ENCODE measurements around the gene THRAP3. TPM values are rescaled to one million over a fixed set of nuclear protein-coding genes. Genes with fewer than 3 reads are reported as not detected.
"Not testable (repeated sequence)": the region's sequence is repeated elsewhere in the genome, so short reads cannot be mapped to it uniquely, and the experiment has no call there.

THRAP3 gene
- polyA plus RNA-seq, 3 donors from 2014 or later = 61.6 to 103 (median 70.7) TPM

DNA sequence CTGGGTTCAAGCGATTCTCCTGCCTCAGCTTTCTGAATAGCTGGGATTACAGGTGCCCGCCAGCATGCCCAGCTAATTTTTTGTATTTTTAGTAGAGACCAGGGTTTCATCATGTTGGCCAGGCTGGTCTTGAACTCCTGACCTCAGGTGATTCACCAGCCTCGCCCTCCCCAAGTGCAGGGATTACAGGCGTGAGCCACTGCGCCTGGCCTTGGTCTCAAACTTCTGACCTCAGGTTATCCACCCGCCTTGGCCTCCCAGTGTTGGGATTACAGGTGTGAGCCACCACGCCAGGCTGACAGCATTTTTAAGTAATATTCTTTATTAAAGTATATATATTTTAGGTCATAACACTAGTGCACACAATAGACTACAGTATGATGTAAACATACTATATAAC, 2.3 kb upstream of the THRAP3 start:
- H3K4me3 Mint-ChIP-seq, H3K36me3 Mint-ChIP-seq, H3K9me3 Mint-ChIP-seq, DNase-seq: not testable (repeated sequence)
- peaks cover 30 to 37% of the 10 kb centered on the region in 2 donors for H3K4me1 Mint-ChIP-seq
- H3K27ac Mint-ChIP-seq = peak overlapping the region in 4 of 6 donors; percentile 43 to 100 (median 100)
- H3K27me3 Mint-ChIP-seq (ENCODE audit: low read depth in 3 of 3) = peaks cover 13 to 21% (median 17%) of the 10 kb centered on the region in 3 donors

DNA sequence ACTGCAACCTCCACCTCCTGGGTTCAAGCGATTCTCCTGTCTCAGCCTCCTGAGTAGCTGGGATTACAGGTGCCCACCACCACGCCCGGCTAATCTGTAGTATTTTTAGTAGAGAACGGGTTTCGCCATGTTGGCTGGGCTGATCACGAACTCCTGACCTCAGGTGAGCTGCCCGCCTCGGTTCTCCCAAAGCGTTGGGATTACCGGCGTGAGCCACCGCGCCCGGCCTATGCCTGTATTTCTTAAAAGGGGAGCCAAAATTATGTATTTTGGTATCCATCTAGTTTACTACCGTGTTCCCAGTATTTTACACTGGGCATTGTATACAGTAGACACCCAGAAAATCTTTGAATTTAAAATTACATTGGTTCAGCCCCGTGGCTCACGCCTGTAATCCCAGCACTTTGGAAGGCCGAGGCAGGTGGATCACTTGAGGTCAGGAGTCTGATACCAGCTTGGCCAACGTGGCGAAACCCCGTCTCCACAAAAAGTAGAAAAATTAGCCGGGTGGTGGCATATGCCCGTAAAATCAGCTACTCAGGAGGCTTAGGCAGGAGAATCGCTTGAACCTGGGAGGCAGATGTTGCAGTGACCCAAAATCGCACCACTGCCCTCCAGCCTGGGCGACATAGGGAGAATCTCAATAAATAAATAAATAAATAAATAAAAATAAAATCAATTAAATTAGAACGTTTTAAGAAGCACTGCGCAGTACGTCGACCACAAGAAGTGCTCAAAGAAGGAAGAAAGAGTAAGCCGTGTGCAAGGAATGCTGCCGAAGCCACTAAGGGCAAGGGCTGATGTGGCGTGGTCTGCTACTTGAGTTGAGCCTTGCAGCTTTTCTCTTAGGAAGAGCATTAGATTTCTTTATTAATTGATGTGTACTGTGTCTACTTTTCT, 1.5 kb upstream of the THRAP3 start:
- DNase-seq = no peak
- Mint-ChIP-seq H3K4me3 (peak overlapping the region; percentile 93 to 98 (median 93)), H3K27ac (peak overlapping the region; percentile 99 to 100 (median 100)), H3K4me1 (peaks cover 38 to 42% of the 10 kb centered on the region in 2 donors), H3K27me3 (ENCODE audit: low read depth in 3 of 3) (peaks cover 13 to 23% (median 17%) of the 10 kb centered on the region in 3 donors), H3K36me3 (peaks cover 0 to 6% (median 6%) of the 10 kb centered on the region in 3 donors), H3K9me3 (no peaks in the 10 kb centered on the region)

DNA sequence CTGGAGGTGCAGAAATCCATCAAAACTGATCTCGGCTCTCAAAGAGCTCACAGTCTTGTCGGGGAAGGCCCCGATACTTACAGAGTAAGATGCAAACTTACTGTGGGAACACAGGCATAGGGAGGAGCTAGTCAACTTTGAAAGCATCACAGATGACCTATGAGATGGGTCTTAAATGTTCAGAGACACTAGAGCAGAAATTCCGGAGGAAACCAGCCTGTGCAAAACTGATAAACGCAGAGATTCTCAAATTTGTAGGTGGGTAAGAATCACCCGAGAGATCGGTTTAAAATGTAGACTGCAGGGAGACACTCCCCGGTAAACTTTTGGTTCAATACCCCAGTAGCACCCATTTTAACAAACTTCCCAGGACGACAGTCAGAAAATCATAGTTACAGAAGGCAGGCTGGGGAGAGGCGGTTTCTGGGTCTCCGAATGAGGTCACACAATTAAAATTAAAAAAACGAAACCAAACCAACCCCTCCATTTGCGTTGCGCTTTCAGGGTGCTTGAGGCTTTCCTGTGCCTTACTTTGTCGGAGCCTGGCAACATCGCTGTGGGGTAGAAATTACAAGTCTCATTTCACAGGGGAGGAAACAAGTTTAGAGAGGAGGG, 755 bp upstream of the THRAP3 start:
- peak overlapping the region; percentile 99 to 100 (median 100) for H3K27ac Mint-ChIP-seq
- no peak for DNase-seq

DNA sequence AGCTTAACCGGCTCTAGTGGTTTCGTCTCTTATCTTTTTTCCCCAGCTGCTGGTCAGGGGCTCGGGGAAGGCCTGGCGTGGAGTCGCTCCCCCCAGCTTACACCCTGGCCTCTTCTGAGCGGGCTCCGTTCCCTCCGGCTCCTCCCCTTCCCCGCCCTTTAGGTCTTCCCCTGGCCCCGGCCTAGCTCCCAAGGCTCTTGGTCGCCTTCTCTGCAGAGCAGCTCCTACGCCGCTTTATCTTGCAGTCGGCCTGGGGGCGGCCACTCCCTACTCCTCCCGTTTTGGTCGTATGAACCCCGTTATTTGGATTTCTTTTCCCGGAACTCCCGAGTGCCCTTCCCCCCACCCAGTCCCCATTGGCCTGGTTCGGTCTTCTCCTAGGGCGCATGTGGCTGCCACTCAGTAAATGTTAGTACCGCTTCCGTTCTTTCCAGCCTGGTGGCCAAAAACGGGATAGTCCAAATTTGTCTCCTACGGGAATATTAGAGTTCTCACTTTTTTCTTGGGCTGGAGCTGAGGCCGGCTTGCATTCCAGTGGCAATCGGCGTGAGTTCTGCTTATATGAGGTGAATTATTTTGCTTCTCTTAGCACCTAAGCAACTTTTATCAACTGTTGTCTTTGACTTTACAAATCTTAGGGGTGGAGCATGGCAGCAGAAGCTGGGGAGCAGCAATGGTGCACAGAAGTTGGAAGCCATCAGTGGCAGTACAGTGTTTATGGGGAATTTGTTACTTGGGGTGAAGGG, 467 bp downstream of the THRAP3 start:
- H3K9me3 Mint-ChIP-seq = no peaks in the 10 kb centered on the region
- H3K36me3 Mint-ChIP-seq = peaks cover 0 to 6% (median 6%) of the 10 kb centered on the region in 3 donors
- peaks cover 13 to 23% (median 17%) of the 10 kb centered on the region in 3 donors for H3K27me3 Mint-ChIP-seq (ENCODE audit: low read depth in 3 of 3)
- no peak for DNase-seq
- H3K4me1 Mint-ChIP-seq = peaks cover 39 to 44% of the 10 kb centered on the region in 2 donors
- H3K27ac Mint-ChIP-seq = peak overlapping the region; percentile 99 to 100 (median 100)
- H3K4me3 Mint-ChIP-seq = peak overlapping the region; percentile 93 to 98 (median 93)

More for the DNA sequence above, 755 bp upstream of the THRAP3 start:
- H3K4me3 Mint-ChIP-seq = peak overlapping the region; percentile 93 to 98 (median 93)
- no peaks in the 10 kb centered on the region for H3K9me3 Mint-ChIP-seq
- peaks cover 0 to 6% (median 6%) of the 10 kb centered on the region in 3 donors for H3K36me3 Mint-ChIP-seq
- H3K27me3 Mint-ChIP-seq (ENCODE audit: low read depth in 3 of 3) = peaks cover 13 to 23% (median 17%) of the 10 kb centered on the region in 3 donors
- H3K4me1 Mint-ChIP-seq = peaks cover 39 to 44% of the 10 kb centered on the region in 2 donors

- Mint-ChIP-seq H3K9me3 (no peaks in the 10 kb centered on the region), H3K4me1 (peaks cover 39 to 44% of the 10 kb centered on the region in 2 donors), H3K27me3 (ENCODE audit: low read depth in 3 of 3) (peaks cover 13 to 23% (median 17%) of the 10 kb centered on the region in 3 donors), H3K27ac (peak overlapping the region; percentile 99 to 100 (median 100)), H3K36me3 (peaks cover 0 to 6% (median 6%) of the 10 kb centered on the region in 3 donors), H3K4me3 (peak overlapping the region; percentile 93 to 98 (median 93))
- no peak for DNase-seq
These were observed 1.1 kb downstream of the THRAP3 start for GRCh38 chr1:36225283-36225899.

DNA sequence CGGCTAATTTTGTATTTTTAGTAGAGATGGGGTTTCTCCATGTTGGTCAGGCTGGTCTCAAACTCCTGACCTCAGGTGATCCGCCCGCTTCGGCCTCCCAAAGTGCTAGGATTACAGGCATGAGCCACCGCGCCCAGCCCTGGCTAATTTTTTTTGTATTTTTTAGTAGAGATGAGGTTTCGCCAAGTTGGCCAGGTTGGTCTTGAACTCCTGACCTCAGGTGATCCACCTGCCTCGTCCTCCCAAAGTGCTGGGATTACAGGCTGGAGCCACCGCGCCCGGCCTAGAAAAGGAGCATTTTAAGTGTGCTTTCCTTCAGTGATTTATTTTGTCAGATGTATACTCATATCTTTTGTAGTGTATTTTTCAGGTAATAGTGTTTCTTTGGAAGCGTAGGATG, 6.0 kb downstream of the THRAP3 start:
- DNase-seq; H3K27me3 Mint-ChIP-seq (ENCODE audit: low read depth in 3 of 3); H3K9me3 Mint-ChIP-seq; H3K4me3 Mint-ChIP-seq: not testable (repeated sequence)
- Mint-ChIP-seq H3K4me1 (peaks cover 44 to 65% of the 10 kb centered on the region in 2 donors), H3K36me3 (peaks cover 4 to 16% (median 11%) of the 10 kb centered on the region in 3 donors), H3K27ac (peak overlapping the region in 1 of 6 donors; percentile 12)

- no peaks in the 10 kb centered on the region for H3K9me3 Mint-ChIP-seq
- peaks cover 4 to 16% (median 11%) of the 10 kb centered on the region in 3 donors for H3K36me3 Mint-ChIP-seq
- H3K4me1 Mint-ChIP-seq = peaks cover 43 to 65% of the 10 kb centered on the region in 2 donors
- peaks cover 0 to 2% (median 0%) of the 10 kb centered on the region in 3 donors for H3K27me3 Mint-ChIP-seq (ENCODE audit: low read depth in 3 of 3)
- H3K27ac Mint-ChIP-seq = peak overlapping the region; percentile 32 to 80 (median 59)
- no peak for DNase-seq
- H3K4me3 Mint-ChIP-seq = no peak overlapping the region
These were observed 6.9 kb downstream of the THRAP3 start for GRCh38 chr1:36231191-36231590.

GRCh38 chr1:36232212-36233095, 8.2 kb downstream of the THRAP3 start:
- peaks cover 4 to 12% (median 6%) of the 10 kb centered on the region in 3 donors for H3K36me3 Mint-ChIP-seq
- no peaks in the 10 kb centered on the region for H3K9me3 Mint-ChIP-seq
- DNase-seq = no peak
- H3K27me3 Mint-ChIP-seq (ENCODE audit: low read depth in 3 of 3) = peaks cover 0 to 1% (median 0%) of the 10 kb centered on the region in 3 donors
- peak overlapping the region; percentile 6 to 75 (median 33) for H3K27ac Mint-ChIP-seq
- H3K4me1 Mint-ChIP-seq = peaks cover 42 to 61% of the 10 kb centered on the region in 2 donors
- H3K4me3 Mint-ChIP-seq = peak overlapping the region in 2 of 5 donors; percentile 13 to 18

DNA sequence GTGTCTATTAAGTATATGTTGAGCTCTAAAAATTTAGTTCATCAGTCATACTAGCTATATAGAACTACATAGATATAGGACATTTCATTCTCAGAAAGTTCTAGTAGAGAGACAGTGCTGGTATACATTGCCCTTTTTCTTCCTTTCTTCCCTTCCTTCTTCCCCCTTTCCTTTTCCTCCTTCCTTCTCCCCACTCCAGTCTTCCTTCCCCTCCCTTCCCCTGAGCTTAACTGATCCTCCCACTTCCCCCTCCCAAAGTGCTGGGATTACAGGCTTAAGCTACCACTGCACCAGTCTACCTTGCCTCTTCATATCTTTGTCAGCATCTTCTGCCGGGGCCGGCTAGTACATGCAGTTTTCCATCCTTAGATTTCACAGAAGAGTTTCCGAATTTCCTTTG, 12.1 kb downstream of the THRAP3 start:
- no peaks in the 10 kb centered on the region for H3K9me3 Mint-ChIP-seq
- no peak for DNase-seq
- peaks cover 56 to 71% of the 10 kb centered on the region in 2 donors for H3K4me1 Mint-ChIP-seq
- peak overlapping the region; percentile 19 to 68 (median 59) for H3K27ac Mint-ChIP-seq
- H3K36me3 Mint-ChIP-seq = peaks cover 0 to 10% (median 4%) of the 10 kb centered on the region in 3 donors
- H3K4me3 Mint-ChIP-seq = no peak overlapping the region
- H3K27me3 Mint-ChIP-seq (ENCODE audit: low read depth in 3 of 3) = no peaks in the 10 kb centered on the region

DNA sequence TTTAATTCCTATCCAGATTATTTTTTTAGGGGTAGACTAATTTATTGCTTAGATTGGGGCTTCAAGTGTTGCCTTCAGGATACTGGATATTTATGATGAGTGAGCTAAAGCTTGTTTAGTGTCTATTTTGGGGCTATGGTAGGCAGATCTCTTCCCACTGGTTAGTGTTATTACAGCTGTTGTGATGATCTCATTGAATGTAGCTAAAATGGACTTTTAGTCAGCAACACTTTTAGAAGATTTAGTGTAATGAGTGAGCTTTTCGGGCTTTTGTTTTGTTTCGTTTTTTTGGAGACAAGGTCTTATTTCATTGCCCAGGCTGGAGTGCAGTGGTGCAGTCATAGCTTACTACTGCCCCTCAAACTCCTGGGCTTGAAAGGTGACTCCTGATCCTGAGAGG, 14.2 kb downstream of the THRAP3 start:
- peaks cover 0 to 4% (median 3%) of the 10 kb centered on the region in 3 donors for H3K36me3 Mint-ChIP-seq

DNA sequence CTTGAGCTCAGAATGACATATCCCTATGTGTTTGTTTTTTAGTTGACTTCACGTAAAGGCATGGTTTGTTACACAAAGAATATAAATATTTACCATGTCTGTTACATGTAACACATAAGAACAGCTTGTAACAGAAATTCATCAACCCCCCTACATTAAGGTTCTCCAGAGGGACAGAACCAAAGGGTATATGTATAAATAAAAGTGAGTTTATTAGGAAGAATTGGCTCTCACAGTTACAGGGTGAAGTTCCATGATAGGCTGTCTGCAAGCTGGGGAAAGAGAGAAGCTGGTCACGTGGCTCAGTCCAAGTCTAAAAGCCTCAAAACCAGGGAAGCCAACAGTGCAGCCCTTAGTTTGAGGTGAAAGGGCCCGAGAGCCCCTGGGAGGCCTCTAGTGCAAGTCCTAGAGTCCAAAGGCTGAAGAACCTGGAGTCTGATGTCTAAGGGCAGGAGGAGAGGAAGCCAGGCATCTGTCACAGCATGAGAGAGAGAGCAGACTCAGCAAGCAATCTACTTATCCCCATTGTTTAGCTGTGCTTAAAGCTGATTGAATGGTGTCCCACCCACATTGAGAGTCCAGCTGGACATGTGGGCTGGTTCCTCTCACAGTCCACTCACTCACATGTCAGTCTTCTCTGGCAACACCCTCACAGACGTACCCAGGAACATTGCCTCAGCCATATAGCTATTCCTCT, 15.8 kb downstream of the THRAP3 start:
- no peaks in the 10 kb centered on the region for H3K27me3 Mint-ChIP-seq (ENCODE audit: low read depth in 3 of 3)
- H3K9me3 Mint-ChIP-seq = no peaks in the 10 kb centered on the region
- H3K4me3 Mint-ChIP-seq = no peak overlapping the region
- peaks cover 47 to 60% of the 10 kb centered on the region in 2 donors for H3K4me1 Mint-ChIP-seq
- peak overlapping the region in 4 of 6 donors; percentile 57 to 79 (median 78) for H3K27ac Mint-ChIP-seq
- peaks cover 0 to 4% (median 3%) of the 10 kb centered on the region in 3 donors for H3K36me3 Mint-ChIP-seq
- peak in 1 of 3 donors; percentile 4 for DNase-seq

More for the DNA sequence above, 14.2 kb downstream of the THRAP3 start:
- no peaks in the 10 kb centered on the region for H3K27me3 Mint-ChIP-seq (ENCODE audit: low read depth in 3 of 3)
- DNase-seq = no peak
- peaks cover 51 to 64% of the 10 kb centered on the region in 2 donors for H3K4me1 Mint-ChIP-seq
- H3K27ac Mint-ChIP-seq = peak overlapping the region; percentile 6 to 77 (median 55)
- H3K4me3 Mint-ChIP-seq = no peak overlapping the region
- no peaks in the 10 kb centered on the region for H3K9me3 Mint-ChIP-seq
